PC-3 (cell line): ENCODE measurements around the gene ABLIM3.

ENCODE experiments used
- CTCF ChIP-seq: fragments of 300-600 bp; sonication (generic); conservative IDR thresholded peaks from 2 replicates; pipeline ENCODE4 v1.5.1; 2017; ENCODE audit warnings: antibody characterized with exemption, low read depth, mild to moderate bottlenecking, low read length
- EZH2phosphoT487 ChIP-seq: fragments of 300-600 bp; sonication (generic); IDR thresholded peaks from 2 replicates; pipeline ENCODE4 v1.6.1; 2018; ENCODE audit warnings: mild to moderate bottlenecking, antibody characterized with exemption, low read length, borderline replicate concordance

GRCh38 chr5:149280802-149281201, 139.5 kb downstream of the ABLIM3 start:
- no peak for TF ChIP-seq CTCF
- TF ChIP-seq EZH2phosphoT487: no peak
